Thyroid gland (tissue), 4 donors: Measurements from ENCODE around the gene STAMBP. TPM values are rescaled to one million over a fixed set of nuclear protein-coding genes. Genes with fewer than 3 reads are reported as not detected.
"Not testable (repeated sequence)": the region's sequence is repeated elsewhere in the genome, so short reads cannot be mapped to it uniquely, and the experiment has no call there.

Source experiments
- DNase-seq, 2 donors: peaks; one replicate each; pipeline ENCODE4 v3.0.0-alpha.2; 2019
- H3K27ac ChIP-seq, 3 donors: fragments of 200-600 bp; sonication (generic); 1 replicate in 2 of 3; 2 replicates in 1 of 3; pipeline ENCODE4 v1.5.1; 2016 to 2019; ENCODE audit warnings: mild to moderate bottlenecking in 1 of 3, moderate library complexity in 1 of 3
- H3K27me3 ChIP-seq: fragments of 200-600 bp; sonication (generic); one replicate; pipeline ENCODE4 v1.5.1; 2019
- H3K36me3 ChIP-seq, 2 donors: fragments of 200-600 bp; sonication (generic); one replicate each; pipeline ENCODE4 v1.5.1; 2016 to 2019
- H3K4me1 ChIP-seq, 2 donors: fragments of 200-600 bp; sonication (generic); one replicate each; pipeline ENCODE4 v1.5.1; 2017 to 2019
- H3K4me3 ChIP-seq, 3 donors: fragments of 200-600 bp; sonication (generic); replicated peaks in 1 of 3; 1 replicate in 2 of 3; 2 replicates in 1 of 3; pipeline ENCODE4 v1.5.1; 2016; ENCODE audit warnings: mild to moderate bottlenecking in 1 of 3
- H3K9me3 ChIP-seq: fragments of 200-600 bp; sonication (generic); one replicate; pipeline ENCODE4 v1.5.1; 2017
- CTCF ChIP-seq, 6 experiments: fragments of 200-600 bp in 3 of 6; fragments of 450-650 bp in 3 of 6; sonication (generic) in 3 of 6; IDR thresholded peaks; one replicate each; pipeline ENCODE4 v1.5.1; 2016 to 2019; ENCODE audit warnings: antibody characterized with exemption in 6 of 6, mild to moderate bottlenecking in 2 of 6, inconsistent platforms in 1 of 6, moderate library complexity in 1 of 6
- POLR2A ChIP-seq, 2 donors: fragments of 450-650 bp; IDR thresholded peaks; one replicate each; pipeline ENCODE4 v1.6.1; 2017; ENCODE audit warnings: antibody characterized with exemption in 2 of 2, mild to moderate bottlenecking in 2 of 2, moderate library complexity in 1 of 2
- WGBS, 2 donors: methylation state at CpG; one replicate each; pipeline ENCODE4 v1.1.5; 2017; 5-methylcytosine and 5-hydroxymethylcytosine counted together
- intact Hi-C: fragments of 100-400 bp; cut with DNase I; formaldehyde crosslinking; loops from one replicate; pipeline ENCODE4 v1.15.1; 2023
- total RNA-seq, 4 donors: library from RNA; depleted of rRNA; stranded (reverse); fragments of >200 nt; gene quantifications; one replicate each; pipeline ENCODE4 v1.2.3, GENCODE V29; 2016

The STAMBP gene
- total RNA-seq, 4 donors from 2014 or later, result 31.9 to 45.2 (median 36.6) TPM

- no peak for TF ChIP-seq POLR2A (IDR thresholded peaks at IDR 0.05)
- no peak for TF ChIP-seq CTCF (IDR thresholded peaks at IDR 0.05)
- H3K9me3 ChIP-seq, result no peaks in the 10 kb centered on the region
- no peaks in the 10 kb centered on the region for H3K4me1 ChIP-seq
- no peak overlapping the region for H3K4me3 ChIP-seq
- intact Hi-C loops, result no loop called here
- no peaks in the 10 kb centered on the region for H3K27me3 ChIP-seq
- DNase-seq, result no peak
- H3K36me3 ChIP-seq, result no peaks in the 10 kb centered on the region
- 83 to 94% methylated on average over 4 of the region's 4 CpGs for WGBS, 2 donors
- H3K27ac ChIP-seq, result no peak overlapping the region
These were observed 57.6 kb downstream of the STAMBP start for GRCh38 chr2:73886357-73886756.

GRCh38 chr2:73887596-73888353 is 59.0 kb downstream of the STAMBP start:
- H3K27ac ChIP-seq, intact Hi-C loops, H3K4me1 ChIP-seq: not testable (repeated sequence)

DNA sequence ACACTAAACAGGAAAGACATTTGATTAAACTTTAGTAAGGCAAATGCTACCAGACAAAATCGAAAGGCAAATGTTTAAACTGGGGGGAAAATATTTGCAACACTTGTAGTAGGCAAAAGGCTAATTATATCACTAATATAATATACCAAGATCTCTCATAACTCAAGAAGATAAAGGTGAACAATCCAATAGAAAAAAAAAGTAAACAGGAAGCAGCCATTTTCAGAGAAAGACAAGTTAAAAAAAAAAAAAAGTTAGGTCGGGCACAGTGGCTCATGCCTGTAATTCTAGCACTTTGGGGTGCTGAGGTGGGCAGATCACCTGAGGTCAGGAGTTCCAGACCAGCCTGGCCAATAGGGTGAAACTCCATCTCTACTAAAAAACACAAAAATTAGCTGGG is 59.6 kb downstream of the STAMBP start:
- no peaks in the 10 kb centered on the region for H3K9me3 ChIP-seq
- TF ChIP-seq CTCF (IDR thresholded peaks at IDR 0.05), result no peak
- no peak for TF ChIP-seq POLR2A (IDR thresholded peaks at IDR 0.05)
- no peak overlapping the region for H3K27ac ChIP-seq
- 69 to 70% methylated on average over 2 of the region's 2 CpGs for WGBS, 2 donors
- H3K4me3 ChIP-seq, result no peak overlapping the region
- DNase-seq, result no peak
- intact Hi-C loops, result no loop called here
- no peaks in the 10 kb centered on the region for H3K27me3 ChIP-seq
- no peaks in the 10 kb centered on the region for H3K4me1 ChIP-seq
- no peaks in the 10 kb centered on the region for H3K36me3 ChIP-seq

More at GRCh38 chr2:73887596-73888353, 59.0 kb downstream of the STAMBP start:
- 79 to 80% methylated on average over 11 of the region's 11 CpGs for WGBS, 2 donors
- H3K4me3 ChIP-seq, H3K27me3 ChIP-seq, H3K9me3 ChIP-seq, H3K36me3 ChIP-seq, DNase-seq: not testable (repeated sequence)

- intact Hi-C loops, result no loop called here
- Histone ChIP-seq H3K27ac (no peak overlapping the region), H3K36me3 (no peaks in the 10 kb centered on the region), H3K4me3 (no peak overlapping the region), H3K27me3 (no peaks in the 10 kb centered on the region), H3K4me1 (no peaks in the 10 kb centered on the region), H3K9me3 (no peaks in the 10 kb centered on the region)
- no peak for DNase-seq
- TF ChIP-seq POLR2A (IDR thresholded peaks at IDR 0.05), result no peak
- no peak for TF ChIP-seq CTCF (IDR thresholded peaks at IDR 0.05)
- 73 to 81% methylated on average over 5 of the region's 5 CpGs for WGBS, 2 donors
These were observed 60.4 kb downstream of the STAMBP start for GRCh38 chr2:73889206-73889605.

DNA sequence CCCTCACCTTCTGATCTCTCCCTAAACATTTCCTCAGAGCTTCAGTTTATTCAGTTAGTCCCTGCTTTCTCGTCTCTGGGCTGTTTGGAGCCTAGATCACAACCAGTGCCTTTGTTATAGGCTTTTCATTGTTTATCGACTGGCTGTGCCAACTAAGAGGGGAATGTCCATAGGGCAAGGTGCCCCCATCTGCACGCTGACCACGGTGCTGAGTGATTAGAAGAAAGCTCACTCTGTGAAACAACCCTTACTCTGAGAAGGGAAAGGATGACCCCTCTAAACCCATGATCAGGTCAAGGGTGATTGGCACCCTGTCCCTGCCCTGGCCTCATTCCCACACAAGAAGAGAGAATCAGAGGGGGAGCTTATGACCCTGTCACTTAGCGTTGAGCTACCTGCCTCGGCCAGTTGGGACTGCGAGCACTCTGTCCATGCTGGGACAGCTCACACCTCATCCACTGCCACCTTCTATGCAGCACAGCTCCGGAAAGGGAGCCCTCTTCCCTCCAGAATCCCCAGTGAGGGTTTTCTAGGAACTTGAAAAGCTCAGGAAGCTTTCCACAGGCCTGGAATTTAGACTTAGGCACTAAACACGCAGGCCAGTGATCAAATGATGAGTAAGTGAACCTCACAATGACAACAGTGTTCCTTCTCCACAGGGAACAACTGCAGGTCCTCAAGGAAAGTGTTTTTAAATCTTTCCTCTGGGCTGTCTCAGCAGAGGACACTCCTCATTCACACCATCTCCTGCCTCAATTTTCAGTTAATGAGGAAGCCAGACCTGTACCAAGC is 61.7 kb downstream of the STAMBP start:
- H3K9me3 ChIP-seq, result no peaks in the 10 kb centered on the region
- H3K4me3 ChIP-seq, result no peak overlapping the region
- 58 to 64% methylated on average over 9 of the region's 9 CpGs for WGBS, 2 donors
- no peak for DNase-seq
- TF ChIP-seq CTCF (IDR thresholded peaks at IDR 0.05) (no peak), POLR2A (IDR thresholded peaks at IDR 0.05) (no peak)
- H3K27ac ChIP-seq, result no peak overlapping the region
- intact Hi-C loops, result no loop called here
- H3K27me3 ChIP-seq, result no peaks in the 10 kb centered on the region
- H3K4me1 ChIP-seq, result no peaks in the 10 kb centered on the region
- H3K36me3 ChIP-seq, result no peaks in the 10 kb centered on the region
